ENCODE measurements around the gene CHCHD2.
"Not testable (repeated sequence)": the region's sequence is repeated elsewhere in the genome, so short reads cannot be mapped to it uniquely, and the experiment has no call there.

Gene CHCHD2, protein sequence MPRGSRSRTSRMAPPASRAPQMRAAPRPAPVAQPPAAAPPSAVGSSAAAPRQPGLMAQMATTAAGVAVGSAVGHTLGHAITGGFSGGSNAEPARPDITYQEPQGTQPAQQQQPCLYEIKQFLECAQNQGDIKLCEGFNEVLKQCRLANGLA

GRCh38 chr7:56106108-56107073 is at the start of gene CHCHD2:
Gene CHCHD2 (minus strand): TSS chr7:56106476. CDS start chr7:56106413, 63 bp downstream.
- peak; percentile 90 to 93 for DNase-seq (ENCODE audit: low read depth in 2 of 2)

DNA sequence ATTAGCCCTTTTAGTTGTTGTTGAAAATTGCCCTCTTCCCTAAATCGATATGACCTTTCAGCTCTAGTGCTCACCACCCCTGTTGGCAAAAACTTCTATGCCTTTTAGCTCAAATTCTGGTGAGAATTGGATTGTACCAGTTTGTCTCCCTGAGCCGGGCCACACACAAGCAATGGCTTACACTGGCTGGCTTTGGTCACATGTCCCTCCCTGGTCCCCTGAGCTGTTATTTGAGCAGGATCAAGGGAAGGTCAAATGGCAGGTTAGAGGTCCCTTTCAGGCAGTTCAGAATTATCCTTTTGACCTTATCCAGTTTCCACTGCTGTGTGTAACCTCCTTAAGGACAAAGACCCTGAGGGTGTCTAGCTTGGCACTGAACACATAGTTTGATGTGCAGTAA is 24.8 kb upstream of the CHCHD2 start:
- not testable (repeated sequence) for DNase-seq (ENCODE audit: low read depth in 2 of 2)

DNA sequence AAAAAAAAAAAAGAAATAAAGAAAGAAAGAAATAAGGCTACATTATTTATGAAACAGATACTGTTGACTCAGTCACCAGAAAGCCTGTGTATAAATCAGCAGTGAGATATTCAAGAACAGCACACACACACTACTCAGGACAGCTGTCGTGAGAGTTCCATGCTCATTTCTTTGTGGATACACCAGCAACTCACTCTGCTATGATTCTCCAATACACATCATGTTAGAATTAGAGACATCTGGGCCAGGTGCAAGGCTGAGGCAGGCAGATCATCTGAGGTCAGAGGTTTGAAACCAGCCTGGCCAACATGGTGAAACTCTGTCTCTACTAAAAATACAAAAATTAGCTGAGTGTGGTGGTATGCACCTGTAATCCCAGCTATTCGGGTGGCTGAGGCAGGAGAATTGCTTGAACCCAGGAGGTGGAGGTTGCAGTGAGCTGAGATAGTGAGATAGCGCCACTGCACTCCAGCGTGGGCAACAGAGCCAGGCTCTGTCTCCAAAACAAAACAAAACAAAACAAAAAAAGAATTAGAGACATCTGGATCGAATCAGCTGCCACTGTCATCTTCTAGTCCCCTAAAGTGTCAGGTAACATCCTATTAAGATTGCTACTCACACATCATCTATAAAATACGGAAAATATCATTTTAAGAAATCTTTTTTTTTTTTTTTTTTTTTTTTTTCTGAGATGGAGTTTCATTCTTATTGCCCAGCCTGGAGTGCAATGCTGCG is 21.1 kb upstream of the CHCHD2 start:
- DNase-seq (ENCODE audit: low read depth in 2 of 2) = no peak

DNA sequence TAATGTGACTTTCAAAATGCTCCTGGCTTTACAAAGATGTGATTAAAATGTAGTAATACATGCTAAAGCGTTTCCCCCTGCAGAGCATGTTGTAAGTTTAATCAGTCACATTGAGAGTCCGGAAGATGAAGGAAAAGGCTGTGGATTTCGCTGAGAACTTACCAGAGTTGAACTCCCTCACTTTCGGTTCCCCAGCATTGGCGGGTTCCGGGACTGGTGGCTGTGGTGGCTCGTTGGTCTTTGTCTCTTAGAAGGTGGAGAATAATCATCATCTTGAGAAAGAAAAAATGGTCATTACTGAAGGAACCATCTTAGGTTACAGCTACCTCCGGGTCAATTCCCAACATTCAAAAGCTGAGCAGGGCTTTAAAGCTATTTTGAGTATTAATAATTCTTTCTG is 19.6 kb upstream of the CHCHD2 start:
- DNase-seq (ENCODE audit: low read depth in 2 of 2) = no peak

- DNase-seq (ENCODE audit: low read depth in 2 of 2) = no peak
Measured at GRCh38 chr7:56124981-56125380, 18.7 kb upstream of the CHCHD2 start.

DNA sequence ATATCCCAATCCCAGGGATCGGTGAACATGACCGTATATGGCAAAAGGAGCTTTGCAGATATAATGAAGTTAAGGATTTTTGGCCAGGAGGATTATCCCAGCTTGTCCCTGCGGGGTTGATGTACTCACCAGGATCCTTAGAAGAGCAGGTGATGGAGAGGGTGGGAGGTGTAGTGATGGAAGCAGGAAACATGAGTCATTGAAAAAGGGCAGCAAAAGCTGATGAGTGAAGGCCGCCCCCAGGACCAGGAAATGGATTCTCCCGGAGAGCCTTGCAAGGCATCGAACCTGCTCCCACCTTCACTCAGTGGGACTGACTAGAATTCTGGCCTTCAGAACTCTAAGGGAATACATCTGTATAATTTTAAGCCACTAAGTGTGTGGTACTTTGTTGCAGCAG is 15.2 kb upstream of the CHCHD2 start:
- DNase-seq (ENCODE audit: low read depth in 2 of 2) = no peak

DNA sequence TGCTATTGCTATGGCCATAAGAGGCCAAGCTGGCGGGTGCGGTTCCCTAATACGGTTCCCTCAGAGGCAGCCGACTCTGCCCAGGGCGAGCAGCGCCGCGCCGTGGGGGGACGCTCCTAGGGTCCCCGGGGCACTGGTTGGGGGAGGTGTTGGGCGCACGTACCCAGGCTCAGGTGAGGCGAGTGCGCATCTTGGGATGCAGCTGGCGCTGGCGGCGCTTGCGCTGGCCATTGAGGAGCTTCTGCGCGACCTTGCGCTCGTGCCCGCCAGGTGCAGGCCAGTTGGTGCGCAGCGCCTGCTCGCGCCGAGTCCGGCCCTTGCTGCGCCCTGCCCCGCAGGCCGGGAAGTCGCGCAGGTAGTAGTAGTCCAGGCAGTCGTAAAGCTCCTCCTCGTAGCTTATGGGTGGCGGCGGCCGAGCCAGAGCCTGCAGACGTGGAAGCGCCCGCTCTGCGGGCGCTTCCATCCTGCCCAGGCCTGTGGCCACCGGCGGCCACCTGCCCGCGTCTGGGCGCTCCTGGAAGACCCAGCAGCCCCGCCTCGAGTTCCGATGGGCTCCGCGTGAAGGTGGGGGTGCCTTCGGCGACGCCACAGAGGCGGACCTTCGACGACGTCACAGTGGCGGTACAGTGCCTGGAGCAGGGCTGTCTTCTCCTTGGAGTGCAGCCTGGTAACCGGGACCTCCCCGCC is 9.7 kb upstream of the CHCHD2 start, which contains the start of gene NUPR2:
TSS of gene NUPR2 (minus strand) at position 566 of the 687 bp plus-strand sequence. CDS start at position 463, 103 bp downstream.
- no peak for DNase-seq (ENCODE audit: low read depth in 2 of 2)

DNA sequence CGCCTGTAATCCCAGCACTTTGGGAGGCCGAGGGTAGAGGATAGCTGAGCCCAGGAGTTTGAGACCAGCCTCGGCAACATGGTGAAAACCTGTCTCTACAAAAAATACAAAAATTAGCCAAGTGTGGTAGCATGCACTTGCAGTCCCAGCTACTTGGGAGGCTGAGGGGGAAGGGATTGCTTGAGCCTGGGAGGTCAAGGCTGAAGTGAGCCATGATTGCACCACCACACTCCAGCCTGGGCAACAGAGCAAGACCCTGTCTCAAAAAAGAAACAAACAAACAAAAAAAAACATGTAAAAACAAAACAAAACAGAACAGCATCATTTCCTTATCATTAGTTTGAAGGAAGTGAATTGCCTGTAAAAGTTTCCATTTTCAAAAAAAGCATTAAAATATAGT is 6.0 kb upstream of the CHCHD2 start:
- not testable (repeated sequence) for DNase-seq (ENCODE audit: low read depth in 2 of 2)

- DNase-seq (ENCODE audit: low read depth in 2 of 2) = peak in 1 of 2 donors; percentile 5
Measured at GRCh38 chr7:56110611-56111010, 4.3 kb upstream of the CHCHD2 start.

- DNase-seq (ENCODE audit: low read depth in 2 of 2) = no peak
Measured at GRCh38 chr7:56107954-56108258, 1.6 kb upstream of the CHCHD2 start.

GRCh38 chr7:56105508-56105907 is 768 bp downstream of the CHCHD2 start:
- DNase-seq (ENCODE audit: low read depth in 2 of 2) = no peak

DNA sequence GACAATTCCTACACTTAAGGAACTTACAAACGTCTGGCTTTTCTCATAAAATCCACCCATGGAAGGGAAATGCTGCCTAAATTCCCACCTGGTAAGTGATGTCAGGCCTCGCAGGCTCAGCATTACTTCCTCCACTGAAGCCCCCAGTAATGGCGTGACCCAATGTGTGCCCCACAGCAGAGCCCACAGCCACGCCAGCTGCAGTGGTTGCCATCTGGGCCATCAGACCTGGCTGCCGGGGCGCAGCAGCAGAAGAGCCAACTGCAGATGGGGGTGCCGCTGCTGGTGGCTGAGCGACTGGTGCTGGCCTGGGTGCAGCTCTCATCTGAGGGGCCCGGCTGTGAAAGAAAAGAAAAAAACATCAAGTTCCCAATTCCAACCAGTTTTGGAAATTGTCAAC is 2.1 kb downstream of the CHCHD2 start:
- not testable (repeated sequence) for DNase-seq (ENCODE audit: low read depth in 2 of 2)

- DNase-seq (ENCODE audit: low read depth in 2 of 2) = no peak
Measured at GRCh38 chr7:56099653-56100052, 6.6 kb downstream of the CHCHD2 start.

GRCh38 chr7:56098187-56099008 is 7.9 kb downstream of the CHCHD2 start:
- DNase-seq (ENCODE audit: low read depth in 2 of 2) = not testable (repeated sequence)

DNA sequence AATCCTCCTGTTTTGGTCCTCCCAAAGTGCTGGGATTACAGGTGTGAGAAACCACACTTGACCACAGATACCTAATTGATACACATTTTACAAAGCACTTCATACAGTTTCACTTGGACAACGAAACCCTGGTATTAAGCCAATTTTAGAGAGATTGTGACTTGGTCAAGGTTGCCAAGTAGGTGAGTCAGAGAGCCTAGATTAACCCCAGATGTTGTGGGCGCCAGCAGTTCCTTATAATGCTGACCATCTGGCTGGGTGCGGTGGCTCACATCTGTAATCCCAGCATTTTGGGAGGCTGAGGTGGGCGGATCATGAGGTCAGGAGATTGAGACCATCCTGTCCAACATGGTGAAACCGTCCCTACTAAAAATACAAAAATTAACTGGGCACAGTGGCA is 8.6 kb downstream of the CHCHD2 start:
- DNase-seq (ENCODE audit: low read depth in 2 of 2) = no peak

DNA sequence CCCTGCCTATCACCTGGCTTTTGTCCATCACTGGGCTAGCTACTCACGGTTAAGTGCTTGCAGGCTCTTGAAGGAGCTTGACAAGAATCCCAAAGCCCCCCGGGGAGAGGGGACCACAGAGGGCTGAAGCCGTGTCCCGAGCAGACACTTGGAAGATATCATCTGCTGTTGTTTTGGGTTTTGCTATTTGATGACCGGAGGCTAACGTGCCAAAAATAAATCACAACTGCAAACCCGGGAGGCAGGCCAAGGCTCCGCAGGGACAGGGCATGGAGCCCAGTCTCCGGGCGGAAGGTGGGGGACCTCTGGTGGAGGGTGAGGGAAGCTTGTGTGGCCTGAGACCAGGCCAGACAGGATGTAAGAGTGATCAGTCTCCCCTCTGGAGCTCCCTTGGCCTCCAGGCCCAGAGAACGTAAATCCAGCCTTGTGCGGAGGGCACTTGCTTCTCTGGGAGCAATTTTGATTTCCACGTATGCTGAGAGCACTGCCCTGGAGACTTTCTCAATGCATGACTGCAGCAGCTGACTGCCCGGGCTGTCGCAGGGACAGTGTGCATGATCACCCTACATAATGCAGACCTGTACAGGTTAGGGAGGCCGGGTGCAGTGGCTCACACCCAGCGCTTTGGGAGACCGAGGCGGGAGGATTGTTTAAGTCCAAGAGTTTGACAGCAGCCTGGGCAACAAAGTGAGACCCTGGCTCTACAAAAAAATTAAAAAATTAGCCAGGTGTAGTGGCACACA is 13.3 kb downstream of the CHCHD2 start, which contains the start of gene PHKG1:
TSS of gene PHKG1 (minus strand) at position 164 of the 743 bp plus-strand sequence. CDS start 4,011 bp downstream, outside the sequence.
- DNase-seq (ENCODE audit: low read depth in 2 of 2) = no peak

GRCh38 chr7:56092388-56092787 is 13.9 kb downstream of the CHCHD2 start:
- not testable (repeated sequence) for DNase-seq (ENCODE audit: low read depth in 2 of 2)

DNA sequence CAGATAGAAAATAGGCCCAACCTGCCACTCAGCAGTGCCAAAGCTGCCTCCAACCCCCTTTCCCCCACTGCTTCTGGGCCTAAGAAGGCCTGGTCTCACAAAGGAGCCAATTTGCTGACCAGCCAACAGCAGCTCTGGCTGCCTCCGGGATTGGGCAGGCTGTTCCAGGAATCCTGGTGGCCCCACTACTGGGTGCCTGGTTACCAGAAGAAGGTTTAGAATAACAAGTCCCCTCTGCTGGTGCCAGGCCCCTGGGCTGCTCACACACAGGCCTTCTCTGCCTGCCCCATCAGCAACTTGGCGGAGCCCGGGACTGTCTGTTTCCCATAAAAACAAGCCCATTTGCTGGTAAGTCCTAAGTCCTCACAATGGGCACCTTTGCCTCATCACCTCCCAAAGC is 14.7 kb downstream of the CHCHD2 start:
- DNase-seq (ENCODE audit: low read depth in 2 of 2) = no peak

DNA sequence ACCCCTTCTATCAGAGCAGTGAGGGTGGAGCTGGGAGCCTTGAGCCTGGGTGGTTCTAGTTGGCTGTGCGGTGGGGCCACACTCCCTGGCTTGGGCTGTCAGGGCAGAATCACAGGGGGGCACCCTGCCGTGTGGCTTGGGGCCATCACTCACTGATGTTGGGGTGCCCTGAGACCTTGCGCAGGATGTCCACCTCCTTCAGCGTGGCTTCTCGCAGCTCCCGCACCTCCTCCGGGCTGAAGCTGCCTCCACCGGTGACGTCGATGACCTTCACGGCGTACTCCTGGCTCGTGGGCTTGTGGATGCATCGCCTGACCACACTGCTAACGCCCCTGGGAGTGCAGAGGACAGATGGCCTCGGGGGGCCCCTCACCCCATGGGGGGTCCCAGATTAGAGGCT is 18.8 kb downstream of the CHCHD2 start:
- DNase-seq (ENCODE audit: low read depth in 2 of 2) = no peak

- no peak for DNase-seq (ENCODE audit: low read depth in 2 of 2)
Measured at GRCh38 chr7:56086761-56087160, 19.5 kb downstream of the CHCHD2 start.

Measured in stimulated activated CD4-positive, alpha-beta T cell treated with anti-CD3 and anti-CD28 coated beads, Interleukin-15, amount 100 ng/mL, for 48 hours (primary cell).